GM04504 (cell line): ENCODE measurements around the gene PI4KA.
"Not testable (repeated sequence)": the region's sequence is repeated elsewhere in the genome, so short reads cannot be mapped to it uniquely, and the experiment has no call there.

Source experiments
- DNase-seq: peaks from one replicate; pipeline ENCODE4 v3.0.0-alpha.2; 2012; ENCODE audit warnings: low read depth

Gene PI4KA

DNA sequence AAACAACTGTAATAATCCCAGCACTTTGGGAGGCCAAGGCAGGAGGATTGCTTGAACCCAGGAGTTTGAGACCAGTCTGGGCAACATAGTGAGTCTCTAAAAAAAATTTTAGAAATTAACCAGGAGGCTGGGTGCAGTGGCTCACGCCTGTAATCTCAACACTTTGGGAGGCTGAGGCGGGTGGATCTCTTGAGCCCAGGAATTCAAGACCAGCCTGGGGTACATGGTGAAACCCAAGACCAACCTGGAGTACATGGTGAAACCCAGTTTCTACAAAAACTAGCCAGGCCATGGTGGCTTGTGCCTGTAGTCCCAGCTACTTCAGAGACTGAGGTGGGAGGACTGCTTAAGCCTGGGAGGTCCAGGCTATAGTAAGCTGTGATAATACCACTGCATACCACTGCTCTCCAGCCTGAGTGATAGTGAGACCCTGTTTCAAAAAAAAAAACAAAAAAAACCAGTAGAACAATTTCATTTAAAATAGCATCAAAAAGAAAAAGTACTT lies 11.2 kb downstream of the PI4KA start:
- DNase-seq: no peak

DNA sequence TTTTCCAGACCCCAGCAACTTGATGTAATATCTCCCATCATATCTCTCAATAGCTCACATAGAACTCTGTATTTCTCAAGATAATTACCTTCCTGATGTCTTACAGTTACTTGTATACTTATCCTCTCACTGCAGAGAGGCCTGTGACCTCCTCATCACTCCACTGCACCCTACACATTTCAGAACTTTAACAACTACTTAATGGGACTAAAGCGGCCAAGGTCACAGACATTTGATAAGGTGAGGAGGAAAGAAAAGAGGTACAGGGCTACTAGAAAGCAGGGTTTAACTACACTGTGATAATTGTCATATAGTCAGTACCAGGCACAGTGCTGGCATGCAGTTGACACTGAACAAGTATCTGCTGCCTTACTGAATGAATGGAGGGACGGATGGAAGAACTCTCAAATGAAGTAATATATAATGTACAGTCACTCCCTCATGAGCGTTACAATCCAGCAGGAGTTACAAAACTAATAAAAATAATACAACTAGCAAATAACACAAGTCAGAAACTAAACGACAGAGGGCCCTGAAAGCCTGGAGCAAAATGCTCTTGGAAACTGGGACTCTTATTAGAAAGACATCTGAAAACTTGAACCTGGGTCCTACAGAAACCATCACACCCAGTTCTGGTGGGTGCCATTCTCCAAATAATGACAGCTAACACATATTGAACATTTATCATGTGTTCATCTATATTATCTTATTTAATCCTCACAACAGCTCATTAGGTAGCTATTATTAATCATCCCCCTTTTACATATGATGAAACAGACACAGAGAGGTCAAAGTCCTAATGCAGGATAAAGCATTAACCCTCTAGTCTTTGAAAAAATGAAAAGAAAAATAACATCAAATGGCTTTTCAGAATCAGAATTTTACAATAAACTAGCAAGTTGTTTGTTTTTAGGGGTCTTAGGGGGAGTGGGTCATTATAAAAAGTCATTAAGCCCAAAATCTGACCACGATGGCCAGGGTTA lies 14.3 kb downstream of the PI4KA start:
- no peak for DNase-seq

DNA sequence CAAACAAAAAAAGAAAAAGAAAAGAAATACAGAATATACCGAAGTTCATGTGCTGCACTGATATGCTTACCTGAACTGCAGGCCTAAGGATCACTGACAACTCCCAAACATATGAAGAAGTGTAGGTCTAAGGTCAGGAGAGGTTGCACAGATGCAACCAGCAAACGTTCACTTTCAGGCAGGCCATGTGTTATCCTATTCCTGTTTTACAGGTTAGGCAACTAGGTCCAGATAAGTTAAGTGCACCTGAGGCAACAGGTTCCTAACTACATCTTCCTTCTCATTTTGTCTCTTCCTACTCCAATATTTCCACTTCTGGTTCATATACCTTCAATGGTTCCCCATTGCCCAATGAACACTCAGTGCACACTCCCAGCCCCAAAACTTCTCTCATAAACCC lies 15.1 kb downstream of the PI4KA start:
- no peak for DNase-seq

DNA sequence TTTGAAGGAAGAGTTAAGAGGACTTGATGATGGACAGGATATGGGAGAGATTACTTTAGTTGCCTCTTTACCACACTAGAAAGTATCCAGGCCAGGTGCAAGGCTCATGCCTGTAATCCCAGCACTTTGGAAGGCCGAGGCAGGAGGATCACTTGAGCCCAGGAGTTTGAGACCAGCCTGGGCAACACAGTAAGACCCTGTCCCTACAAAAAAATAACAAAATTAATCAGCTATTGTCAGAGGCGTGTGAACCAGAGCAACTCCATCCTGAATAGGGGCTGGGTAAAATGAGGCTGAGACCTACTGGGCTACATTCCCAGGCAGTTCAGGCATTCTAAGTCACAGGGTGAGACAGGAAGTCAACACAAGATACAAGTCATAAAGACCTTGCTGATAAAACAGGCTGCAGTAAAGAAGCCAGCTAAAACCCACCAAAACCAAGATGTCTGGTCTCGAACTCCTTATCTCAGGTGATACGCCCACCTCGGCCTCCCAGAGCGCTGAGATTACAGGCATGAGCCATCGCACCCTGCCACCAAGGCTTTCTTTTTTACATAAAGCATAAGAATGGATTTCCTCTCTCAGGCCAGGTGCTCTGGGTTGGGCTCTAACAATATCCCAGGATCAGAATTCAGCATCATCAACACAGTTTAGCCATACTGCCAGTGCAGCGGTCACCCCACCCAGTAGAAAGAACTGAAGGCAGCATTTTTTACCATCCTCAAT lies 17.8 kb downstream of the PI4KA start:
- no peak for DNase-seq

DNA sequence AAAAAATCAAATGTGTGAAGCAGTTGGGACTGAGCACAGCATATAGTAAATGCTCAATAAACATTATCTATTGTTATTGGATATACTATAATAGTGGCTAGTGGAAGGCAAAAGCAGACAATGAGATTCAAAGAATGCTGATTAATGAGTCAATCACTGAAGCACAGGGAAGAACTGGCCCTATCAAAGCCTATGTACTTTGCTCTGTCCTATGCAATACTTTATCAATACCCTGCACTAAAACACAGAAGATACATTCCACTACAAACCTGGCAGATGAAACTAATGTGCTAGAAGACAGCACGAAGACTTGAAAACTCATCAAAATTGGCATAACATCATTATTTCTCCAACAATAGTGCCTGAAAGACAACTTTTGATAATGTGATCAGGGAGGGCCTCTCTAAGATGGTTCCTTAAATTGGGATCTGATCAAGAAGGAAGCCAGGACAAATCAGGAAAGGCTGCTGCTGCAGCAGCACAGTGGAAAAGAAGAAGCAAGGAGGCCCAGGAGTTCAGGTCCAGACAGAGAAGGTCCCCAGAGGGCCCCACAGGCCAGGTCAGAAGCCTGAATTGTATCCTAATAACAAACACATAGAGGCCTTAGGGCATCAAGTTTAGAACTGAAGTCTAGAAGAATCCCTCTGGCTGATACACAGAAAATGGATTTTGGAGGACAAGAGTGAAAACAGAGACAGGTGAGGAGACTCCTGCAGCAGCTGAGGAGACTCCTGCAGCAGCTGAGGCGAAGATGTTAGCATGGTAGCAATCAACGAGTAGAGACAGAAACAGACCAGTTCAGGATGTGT lies 18.6 kb downstream of the PI4KA start:
- DNase-seq: no peak

DNA sequence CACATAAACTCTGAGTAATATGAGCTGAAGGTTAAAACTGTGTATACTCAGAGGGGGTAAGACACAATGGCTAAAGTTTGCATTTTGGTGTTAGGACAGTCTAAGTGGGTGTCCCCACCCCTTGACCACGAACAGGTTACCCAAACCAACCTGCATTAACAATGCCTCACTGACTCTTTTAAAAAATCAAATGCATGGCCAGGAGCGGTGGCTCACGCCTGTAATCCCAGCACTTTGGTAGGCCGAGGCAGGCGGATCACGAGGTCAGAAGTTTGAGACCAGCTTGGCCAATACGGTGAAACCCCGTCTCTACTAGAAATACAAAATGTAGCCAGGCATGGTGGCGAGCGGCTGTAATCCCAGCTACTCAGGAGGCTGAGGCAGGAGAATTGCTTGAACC lies 19.3 kb downstream of the PI4KA start:
- DNase-seq: not testable (repeated sequence)

DNA sequence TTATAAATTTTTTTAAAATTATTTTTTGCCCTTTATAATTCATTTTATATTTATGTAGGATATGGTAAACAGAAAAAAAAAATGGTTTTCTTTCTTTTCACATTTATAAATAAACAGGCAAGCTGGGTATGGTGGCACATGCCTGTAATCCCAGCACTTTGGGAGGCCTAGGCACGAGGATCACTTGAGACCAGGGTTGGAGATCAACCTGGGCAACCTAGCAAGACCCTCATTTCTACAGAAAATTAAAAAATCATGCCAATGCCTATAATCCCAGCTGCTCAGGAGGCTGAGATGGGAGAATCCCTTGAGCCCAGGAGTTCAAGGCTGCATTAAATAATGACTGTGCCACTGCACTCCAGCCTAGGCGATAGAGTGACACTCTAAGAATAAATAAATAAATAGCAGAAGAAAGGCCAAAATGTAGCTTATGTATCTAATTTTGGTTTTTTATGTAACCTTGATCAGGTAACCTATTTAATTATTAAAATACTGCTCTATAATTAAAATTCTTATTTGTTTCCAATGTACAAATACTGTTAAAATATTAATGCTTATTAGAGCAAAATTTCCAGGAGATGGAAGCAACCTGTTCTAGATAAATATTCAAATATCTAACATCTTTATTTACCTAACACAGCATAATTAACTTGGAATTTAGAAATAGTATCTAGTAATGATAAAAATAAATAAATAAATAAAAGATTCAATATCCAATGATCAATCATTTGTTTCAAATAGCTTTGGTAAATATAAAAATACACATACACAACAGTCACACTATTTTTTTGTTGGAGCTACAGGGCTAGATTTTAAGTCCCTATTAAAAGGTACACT lies 21.4 kb downstream of the PI4KA start:
- no peak for DNase-seq

DNA sequence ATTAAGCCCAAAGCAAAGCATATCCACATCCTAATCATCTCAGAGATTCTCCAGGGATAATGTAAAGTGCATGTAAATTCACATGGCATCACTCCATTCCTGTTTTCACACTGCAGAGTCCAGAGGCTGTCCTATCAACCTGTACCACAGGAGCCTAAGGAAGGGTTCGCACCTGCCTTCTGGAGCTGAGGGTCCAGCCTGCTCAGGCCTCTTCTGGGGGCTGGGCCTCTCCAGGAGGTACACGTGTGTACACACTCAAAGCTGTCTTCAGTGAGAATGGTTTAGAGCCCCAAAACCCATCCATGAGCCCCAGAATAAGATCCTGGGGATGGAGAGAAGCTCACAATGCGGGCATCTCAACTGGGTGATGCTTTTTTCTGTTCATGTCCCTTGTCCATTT lies 23.9 kb downstream of the PI4KA start:
- no peak for DNase-seq

DNA sequence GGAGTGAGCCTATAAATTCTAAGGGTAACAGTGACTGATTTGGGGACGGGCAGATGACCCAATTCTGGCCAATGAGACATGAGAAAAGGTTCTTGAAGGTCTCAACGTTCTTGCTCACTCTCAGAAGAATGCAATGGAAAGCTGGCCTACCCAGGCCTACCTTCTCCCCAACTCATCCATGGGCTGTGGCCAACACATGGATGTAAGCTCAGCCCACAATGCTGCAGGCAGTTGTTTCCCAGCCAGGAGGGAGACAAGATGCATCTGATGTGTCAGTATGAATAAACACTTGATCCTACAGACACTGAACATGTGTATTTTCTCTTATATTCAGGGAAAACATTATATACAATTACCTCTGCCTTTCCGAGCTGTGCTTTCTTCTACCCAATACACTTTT lies 24.4 kb downstream of the PI4KA start:
- no peak for DNase-seq

DNA sequence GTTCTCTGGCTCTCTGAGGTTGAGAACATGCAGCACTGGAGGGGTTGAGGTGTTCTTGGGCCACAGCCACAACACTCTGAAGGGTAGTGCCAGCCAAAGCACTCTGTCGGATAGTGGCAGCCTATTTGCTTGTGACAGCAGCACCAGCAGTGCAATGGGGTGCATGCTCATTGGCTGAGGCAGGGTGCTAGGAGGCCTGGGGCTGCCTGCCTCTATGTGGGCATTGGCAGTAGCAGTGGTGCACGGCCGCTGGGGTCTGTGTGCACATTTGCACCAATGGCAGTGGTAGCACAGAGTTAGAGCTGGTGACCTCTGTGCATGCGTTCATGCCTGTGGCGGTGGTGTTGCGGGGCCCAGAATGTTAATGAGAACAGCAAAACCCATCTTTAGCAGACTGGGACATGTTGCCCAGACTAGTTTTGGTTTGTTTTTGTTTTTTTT lies 25.4 kb downstream of the PI4KA start:
- no peak for DNase-seq

DNA sequence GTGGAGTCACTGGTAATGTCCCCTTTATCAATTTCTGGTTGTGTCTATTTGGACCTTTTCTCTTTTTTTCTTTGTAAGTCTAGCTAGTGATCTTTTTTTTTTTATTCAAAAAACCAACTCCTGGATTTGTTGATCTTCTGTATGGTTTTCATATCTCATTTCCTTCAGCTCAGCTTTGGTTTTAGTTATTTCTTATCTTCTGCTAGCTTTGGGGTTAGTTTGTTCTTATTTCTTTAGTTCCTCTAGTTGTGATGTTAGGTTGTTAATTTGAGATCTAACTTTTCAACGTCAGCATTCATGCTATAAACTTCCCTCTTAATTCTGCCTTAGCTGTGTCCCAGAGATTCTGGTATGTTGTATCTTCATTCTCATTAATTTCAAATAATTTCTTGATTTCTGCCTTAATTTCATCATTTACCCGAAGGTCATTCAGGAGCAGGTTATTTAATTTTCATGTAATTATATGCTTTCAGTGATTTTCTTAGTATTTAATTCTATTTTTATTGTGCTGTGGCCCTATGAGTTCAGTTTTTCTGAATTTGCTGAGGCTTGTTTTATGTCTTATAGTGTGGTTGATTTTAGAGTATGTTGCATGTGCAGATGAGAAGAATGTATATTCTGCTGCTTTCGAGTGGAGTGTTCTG lies 29.0 kb downstream of the PI4KA start:
- DNase-seq: no peak

DNA sequence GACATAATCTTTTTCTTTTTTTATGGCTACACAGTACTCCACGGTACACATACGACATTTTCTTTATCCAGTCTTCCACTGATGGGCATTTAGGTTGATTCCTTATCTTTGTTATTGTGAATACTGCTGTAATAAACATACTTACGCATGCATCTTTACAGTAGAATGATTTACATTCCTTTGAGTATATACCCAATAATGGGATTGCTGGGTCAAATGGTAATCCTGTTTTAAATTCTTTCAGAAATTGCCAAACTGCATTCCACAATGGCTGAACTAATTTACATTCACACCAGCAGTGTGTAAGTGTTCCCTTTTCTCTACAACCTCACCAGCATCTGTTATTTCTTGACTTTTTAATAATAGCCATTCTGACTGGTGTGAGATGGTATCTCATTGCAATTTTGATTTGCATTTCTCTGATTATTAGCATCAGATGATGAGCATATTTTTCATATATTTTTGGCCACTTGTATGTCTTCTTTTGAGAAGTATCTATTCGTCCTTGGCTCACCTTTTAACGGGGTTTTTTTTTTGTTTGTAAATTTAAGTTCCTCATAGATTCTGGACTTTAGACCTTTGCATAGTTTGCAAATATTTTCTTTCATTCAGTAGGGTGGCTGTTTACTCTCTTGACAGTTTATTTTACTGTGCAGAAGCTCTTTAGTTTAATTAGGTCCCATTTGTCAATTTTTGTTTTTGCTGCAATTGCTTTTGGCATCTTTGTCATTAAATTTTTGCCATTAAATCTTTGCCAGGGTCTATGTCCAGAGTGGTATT lies 32.0 kb downstream of the PI4KA start:
- not testable (repeated sequence) for DNase-seq

DNA sequence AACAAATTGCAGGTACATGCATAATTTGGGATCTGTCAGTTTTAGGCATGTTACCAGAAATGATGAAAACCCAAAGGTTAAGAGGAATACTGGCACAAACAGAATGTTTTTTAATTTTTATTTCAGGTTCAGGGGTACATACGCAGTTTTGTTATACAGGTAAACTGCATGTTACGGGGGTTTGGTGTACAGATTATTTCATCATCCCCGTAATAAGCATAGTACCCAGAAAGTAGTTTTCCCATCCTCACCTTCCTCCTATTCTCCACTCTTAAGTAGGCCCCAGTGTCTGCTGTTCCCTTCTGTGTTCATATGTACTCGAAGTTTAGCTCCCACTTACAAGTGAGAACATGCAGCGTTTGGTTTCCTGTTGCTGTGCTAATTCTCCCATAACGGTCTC lies 33.0 kb downstream of the PI4KA start:
- DNase-seq: no peak

DNA sequence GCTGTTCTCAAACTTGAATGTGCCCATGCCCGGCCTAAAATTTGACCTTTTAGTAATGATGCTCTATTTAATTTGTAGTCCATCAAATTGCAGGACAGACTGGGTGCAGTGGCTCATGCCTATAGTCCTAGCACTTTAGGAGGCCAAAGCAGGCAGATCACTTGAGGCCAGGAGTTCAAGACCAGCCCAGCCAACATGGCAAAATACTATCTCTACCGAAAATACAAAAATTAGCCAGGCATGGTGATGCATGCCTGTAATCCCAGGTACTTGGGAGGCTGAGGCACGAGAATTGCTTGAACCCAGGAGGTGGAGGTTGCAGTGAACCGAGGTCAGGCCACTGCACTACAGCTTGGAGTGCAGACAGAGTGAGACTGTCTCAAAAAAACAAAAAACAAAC lies 33.4 kb downstream of the PI4KA start:
- DNase-seq: not testable (repeated sequence)

DNA sequence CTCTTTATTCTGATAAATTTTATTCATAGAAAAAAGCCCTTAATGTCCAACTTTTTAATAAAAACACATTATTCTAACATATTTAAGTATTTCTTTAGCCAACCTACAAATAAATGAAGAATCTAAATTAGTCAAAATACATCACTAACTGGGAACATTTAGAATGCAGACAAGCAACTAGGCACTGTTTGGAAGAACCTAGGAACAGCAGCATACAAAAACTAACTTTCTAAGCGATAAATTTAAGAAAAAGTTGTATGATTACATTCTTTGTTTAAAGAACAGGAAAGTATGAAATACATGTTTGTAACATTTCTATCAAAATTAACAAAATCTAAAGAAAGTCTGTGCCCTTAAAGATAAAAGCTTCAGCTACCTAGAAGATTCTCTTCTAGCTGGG lies 35.3 kb downstream of the PI4KA start:
- no peak for DNase-seq

DNA sequence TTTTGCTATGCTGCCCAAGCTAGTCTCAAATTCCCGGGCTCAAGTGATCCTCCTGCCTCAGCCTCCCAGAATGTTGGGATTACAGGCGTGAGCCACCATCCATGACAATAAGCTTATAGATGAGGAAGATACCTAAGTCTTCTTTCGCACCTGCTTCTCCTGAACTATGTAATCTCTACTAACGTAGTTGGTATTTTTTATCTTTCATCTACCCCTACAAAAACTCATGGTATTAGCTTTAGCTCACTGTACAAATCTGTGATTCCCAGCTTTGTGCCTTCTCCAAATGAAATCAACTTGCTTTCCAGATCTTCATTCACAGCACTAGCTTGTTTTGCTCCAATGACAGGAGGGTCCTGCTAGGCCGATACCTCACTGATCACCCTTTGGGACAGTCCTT lies 36.4 kb downstream of the PI4KA start:
- DNase-seq: no peak

DNA sequence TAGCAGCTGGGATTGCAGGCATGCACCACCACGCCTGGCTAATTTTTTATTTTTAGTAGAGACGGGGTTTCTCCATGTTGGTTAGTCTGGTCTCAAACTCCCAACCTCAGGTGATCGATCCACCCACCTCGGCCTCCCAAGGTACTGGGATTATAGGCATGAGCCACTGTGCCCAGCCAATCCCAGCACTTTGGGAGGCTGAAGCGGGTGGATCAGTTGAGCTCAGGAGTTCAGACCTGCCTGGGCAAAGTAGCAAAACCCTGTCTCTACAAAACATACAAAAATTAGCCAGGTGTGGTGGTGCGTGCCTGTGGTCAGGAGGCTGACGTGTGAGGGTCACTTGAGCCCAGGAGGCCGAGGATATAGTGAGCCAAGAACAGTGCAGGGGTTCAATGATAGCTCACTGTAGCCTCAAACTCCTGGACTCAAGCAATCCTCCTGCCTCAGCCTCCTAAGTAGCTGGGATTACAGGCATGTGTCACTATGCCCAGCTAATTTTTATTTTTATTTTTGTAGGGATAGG lies 36.8 kb downstream of the PI4KA start:
- not testable (repeated sequence) for DNase-seq

DNA sequence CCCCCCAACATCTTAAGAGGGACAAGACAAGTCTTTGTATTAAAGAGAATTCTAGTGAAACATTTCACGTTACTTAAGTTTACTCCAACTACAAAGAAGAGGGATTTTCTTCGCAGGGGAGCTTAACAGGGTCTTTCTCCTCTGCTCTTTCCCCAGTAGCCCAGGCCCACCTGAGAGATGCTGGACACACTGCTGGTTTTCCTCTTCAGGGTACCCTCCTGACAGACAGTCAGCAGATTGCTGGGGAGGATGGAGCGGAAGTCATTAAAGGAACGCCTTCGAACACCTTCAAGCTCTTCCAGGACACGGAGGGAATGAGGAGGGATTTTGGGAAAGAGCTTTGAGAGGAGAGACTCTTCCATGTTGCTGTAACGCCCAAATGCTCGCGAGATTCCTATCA lies 39.1 kb downstream of the PI4KA start:
- DNase-seq: no peak

DNA sequence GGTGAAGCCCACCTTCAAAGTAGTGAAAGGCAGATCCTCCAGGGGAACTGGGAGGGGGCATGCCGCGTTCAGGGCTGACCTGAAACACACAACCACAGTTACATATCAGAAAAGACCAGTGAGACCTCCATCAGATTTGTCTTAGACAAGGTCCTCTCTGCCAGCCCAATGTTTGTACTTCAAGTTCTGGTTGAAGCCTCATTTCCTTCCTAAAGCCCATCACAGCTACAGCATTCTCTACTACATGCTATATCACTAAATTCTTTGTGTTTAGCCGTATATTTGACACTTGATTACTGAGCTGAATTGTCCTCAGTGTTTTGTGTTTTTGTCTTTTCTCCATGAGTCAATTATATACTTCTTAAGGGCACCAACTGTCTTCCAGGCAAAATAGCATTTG lies 40.1 kb downstream of the PI4KA start:
- DNase-seq: no peak

DNA sequence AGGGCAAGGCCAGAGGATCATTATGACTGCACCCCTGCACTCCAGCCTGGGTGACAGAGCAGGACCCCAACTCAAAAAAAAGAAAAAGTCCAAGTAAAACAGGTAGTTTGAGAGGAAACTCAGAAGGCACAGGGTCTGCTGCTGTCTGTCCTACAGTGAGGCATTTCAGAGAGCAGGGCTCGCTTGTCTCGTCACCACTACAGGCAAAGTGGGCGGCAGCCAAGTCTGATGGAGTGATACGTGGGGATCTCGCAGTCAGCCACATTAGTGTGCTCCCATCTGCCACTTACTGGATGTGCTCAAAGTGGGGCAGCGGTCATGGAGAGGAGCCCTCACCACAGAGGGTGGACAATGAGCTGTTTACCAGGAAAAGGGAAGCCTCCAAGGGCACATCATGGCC lies 42.1 kb downstream of the PI4KA start:
- no peak for DNase-seq
